NCI-H1436 (cell line): Measurements from ENCODE around the gene TMEM94.

Experiments used
- DNase-seq: peaks from one replicate; lab custom pipeline; 2025; lab: John Stamatoyannopoulos, UW

The TMEM94 gene

DNA sequence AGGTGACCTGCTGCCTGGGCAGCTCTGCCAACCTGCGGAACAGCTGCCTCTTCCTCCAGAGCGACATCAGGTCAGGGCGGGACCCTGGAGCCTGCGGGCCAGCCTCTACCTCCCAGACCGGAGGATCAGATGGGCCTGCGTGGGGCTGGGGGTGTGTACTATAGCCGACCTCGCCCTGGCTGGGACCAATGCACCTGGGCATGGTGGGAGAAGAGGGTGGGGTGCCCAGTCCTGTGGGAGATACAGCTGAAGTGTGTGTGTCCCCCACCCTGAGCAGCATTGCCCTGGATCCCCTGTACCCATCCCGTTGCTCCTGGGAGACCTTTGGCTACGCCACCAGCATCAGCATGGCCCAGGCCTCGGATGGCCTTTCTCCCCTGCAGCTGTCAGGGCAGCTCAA lies 39.6 kb downstream of the TMEM94 start:
- DNase-seq = no peak

DNA sequence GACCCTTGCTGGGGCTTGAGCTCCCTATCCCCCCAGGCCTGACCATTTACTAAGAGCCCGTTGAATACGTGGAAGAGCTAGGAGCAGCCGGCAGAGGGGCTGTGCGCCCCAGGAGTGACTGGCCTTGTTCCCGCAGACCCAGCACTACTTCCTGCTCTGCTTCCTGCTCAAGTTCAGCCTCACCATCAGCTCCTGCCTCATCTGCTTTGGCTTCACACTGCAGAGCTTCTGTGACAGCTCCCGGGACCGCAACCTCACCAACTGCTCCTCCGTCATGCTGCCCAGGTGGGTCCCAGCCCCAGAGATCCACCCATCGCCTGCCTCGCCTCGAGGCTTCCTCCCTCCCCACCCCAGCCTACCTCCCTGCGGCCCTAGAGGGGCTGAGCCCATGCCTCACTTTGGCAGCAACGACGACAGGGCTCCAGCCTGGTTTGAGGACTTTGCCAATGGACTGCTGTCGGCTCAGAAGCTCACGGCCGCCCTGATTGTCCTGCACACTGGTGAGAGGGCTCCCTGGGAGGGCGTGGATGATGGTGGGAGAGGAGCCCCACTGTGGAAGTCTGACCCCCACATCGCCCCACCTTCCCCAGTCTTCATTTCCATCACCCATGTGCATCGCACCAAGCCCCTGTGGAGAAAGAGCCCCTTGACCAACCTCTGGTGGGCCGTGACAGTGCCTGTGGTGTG lies 41.7 kb downstream of the TMEM94 start:
- DNase-seq = no peak

DNA sequence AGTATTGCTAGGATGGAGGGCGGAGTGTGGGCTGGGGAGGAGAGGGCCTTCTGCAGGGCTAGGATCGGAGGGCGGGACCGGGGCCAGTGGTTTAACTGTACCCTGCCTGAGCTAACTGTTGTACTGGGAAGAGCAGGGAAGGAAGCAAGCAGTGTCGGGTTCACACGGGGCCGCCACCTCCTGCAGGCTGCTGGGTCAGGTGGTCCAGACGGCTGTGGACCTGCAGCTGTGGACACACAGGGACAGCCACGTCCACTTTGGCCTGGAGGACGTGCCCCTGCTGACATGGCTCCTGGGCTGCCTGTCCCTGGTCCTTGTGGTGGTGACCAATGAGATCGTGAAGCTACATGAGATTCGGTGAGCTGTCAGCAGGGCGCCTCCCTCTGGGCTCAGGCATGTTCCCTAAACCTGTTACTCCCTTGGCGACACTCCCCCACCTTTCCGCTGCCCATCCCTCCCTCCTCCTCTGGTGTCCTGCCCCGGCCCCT lies 42.3 kb downstream of the TMEM94 start:
- DNase-seq = no peak

DNA sequence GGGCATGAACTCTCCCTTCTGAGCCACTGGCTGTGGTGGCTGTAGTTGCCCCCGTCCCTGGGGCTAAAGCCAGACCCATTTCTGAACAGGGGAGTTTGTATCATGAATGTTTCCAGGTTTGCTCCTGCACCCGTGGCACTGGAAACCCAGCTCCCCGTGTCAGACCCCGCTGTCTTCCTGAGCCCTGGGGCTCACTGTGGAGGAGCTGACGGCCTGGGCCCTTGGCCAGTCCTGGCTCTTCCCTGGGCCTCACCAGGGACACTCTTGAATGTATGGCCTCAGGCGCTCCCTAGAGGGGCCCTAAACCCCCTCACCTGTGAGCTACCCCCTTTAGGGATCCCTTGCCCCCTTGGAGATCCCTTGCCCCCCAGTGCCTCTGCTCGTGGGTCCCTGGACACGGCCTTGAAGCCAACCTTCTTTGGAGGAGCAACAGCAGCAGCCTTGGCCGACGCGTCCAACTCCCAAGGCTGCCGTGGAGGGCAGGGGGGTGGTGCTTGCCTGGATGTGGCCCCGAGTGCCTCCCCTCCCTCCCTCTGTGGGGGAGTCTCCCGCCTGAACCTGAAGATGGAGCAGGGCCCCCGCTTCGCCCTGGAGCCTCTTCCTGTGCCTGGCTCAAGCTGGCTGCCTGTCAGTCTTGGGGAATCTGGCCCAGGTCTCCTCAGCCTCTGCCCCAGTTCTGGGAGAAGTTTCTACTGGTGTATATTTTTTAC lies 43.0 kb downstream of the TMEM94 start:
- no peak for DNase-seq

DNA sequence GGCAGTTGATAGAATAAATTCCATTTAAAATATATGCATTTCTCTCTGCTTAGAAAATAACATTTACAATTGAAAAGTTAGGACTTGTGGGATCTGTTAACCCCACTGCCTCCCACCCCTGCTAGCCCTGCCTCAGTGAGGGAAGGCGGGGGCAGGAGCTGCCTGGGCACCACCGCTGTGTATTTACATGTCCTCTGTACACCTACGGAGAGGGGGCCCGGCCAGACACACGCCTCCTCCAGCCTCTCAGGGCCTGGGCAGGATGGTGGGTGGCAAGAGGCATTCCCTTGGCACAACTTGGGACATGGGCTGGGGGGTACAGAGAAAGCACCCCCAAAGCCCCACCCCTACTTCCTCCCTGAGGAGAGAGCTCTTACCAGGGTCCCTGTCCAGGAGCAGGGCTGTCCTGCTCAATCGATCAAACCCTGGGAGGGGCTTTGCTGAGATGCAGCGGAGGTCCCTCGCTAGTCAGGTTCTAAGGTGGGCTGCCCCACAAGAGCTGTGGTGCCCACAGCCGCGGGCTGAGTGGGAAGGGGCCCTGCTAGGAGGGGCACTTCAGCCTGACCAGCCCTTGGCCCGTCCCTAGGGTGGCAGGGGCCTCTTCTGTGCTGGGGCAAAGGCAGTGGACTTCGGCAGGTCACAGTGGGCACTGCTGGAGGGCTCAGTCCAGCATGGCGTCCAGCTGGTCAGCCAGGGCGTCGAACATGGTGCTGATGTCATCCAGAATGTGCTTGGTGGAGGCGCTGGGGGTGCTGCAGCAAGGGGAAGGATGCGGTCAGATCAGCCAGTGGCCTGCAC lies 44.2 kb downstream of the TMEM94 start:
- DNase-seq = no peak

DNA sequence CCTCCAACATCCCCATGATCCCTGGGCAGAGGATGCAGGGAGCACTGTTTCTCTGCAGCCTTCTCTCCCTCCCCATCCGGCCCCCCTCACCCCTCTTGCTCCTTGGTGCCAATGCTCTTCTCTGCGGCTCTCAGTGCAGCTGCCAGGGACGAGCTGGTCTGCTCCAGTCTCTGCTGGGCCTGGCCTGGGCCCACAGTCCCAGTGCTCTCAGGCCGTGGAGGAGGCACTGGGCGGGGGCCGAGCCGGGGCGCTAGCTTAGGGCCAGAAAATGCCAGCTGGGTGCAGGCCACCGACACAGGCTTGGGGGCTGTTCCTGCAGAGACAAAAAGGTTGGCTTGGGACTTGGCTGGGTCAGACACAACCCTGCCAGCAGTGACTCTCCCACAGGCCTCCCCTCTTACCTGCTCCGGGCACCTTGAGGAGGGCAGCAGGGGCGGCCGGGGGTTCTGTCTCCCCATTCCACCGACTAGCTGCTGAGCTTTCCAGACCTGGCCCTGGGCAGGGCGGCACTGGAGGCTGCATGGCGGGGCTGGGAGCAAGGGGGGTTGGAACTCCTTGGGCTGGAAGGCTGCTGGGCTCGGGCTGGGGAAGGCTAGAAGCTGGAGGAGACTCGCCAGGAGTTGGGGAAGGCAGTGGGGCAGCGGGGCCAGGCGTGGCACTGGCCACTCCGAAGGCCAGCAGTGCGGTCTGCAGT lies 45.1 kb downstream of the TMEM94 start:
- no peak for DNase-seq

DNA sequence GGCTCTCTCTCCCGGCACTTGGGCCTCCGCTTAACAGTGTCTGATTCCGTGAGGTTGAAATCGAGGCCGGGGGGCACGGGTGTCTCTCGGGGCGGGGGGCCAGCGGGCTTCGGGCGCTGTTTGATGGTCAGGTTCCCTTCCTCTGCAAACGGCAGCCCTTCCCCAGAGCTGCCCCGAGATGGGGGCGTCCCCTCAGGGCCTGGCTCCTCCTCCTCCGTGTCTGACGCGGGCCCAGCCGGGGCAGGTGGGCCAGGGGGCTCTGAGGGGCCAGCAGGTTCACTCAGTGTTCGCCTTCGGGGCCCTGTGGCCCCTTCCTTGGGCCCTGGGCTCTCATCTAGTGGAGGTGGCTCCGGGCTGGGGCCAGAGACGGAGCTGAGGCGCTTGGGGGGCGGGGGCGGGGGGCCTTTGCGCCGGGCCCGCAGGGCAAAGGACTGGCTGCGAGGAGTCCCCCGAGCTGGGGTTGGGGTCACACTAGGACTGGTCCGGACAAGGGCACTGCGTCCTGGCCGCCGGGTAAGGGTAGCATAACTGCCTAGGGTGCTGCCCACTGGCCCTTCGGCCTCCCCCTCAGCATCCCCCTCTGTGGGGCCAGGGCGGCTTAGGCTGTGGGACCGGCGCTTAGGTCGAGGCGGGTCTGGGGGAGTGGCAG lies 45.8 kb downstream of the TMEM94 start:
- no peak for DNase-seq

DNA sequence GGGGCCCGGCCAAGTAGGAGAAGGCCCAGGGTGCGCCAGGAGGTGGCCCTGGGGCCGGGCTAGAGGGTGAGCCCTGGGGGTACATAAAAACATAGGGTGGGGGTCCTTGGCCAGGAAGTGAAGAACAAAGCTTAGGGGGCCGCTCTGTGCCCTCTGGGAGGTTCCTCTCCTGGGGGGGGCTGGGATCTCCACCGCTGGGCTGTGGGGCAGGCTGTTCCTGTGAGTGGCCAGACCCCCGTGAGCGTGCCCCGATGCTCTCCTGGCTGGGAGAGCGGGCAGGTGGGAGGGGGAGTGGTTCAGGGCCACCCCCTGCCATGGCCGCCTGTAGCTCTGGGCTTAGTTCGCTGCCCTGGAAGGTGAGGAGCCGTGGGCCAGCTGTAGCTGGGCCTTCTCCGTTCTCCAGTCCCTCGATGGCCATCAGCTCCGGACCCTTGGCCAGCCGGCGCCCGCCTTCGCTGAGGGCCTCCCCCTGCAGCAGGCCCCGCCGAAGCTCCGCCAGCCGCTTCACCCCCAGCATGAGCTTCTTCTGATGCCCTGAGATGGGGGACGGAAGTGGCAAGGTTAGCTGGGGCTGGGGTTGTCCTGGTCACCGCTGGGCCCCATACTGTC lies 46.4 kb downstream of the TMEM94 start:
- no peak for DNase-seq

DNA sequence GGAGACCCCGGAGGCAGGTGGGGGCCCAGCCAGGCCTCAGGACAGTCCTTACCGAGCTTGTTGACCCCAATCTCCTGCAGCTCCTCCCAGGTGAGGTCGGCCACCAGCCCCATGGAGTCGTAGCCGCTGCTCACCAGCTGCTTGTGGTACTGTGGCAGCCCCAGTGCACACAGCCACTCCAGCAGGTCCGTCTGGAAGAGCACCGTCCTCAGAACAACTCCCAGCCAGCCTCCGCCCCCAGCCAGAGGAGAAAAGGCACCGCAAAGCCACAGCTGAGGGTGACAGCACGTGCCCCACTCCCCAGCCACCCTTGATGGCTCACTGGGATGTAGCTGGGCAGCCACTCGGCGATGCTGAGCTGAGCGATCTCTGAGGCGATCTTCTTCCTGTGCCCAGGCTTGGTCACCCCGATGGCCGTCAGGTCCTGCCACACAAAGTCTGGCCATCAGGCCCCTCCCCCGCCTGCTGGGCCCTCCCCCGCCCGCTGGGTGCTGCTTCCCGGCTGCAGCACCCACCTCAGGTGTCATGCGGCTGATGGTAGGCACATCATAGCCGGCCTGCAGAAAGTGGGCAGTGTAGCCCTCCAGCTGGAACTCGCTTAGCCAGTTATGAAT lies 47.0 kb downstream of the TMEM94 start:
- no peak for DNase-seq

DNA sequence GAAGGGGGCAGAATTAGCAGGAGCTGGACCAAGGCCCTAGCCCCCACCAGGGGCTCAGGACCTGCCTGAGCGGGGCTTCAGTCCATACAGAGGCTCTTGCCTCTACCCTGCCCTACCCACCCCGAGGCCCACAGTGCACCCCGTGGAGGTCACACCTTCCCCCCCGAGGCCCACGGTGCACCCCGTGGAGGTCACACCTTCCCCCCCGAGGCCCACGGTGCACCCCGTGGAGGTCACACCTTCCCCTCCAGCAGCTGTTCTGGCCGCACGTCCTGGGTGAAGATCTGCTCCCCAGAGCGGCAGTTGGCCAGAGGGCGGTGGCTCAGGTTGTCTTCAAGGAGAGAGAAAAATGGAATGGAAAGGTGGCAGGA lies 47.5 kb downstream of the TMEM94 start:
- no peak for DNase-seq

DNA sequence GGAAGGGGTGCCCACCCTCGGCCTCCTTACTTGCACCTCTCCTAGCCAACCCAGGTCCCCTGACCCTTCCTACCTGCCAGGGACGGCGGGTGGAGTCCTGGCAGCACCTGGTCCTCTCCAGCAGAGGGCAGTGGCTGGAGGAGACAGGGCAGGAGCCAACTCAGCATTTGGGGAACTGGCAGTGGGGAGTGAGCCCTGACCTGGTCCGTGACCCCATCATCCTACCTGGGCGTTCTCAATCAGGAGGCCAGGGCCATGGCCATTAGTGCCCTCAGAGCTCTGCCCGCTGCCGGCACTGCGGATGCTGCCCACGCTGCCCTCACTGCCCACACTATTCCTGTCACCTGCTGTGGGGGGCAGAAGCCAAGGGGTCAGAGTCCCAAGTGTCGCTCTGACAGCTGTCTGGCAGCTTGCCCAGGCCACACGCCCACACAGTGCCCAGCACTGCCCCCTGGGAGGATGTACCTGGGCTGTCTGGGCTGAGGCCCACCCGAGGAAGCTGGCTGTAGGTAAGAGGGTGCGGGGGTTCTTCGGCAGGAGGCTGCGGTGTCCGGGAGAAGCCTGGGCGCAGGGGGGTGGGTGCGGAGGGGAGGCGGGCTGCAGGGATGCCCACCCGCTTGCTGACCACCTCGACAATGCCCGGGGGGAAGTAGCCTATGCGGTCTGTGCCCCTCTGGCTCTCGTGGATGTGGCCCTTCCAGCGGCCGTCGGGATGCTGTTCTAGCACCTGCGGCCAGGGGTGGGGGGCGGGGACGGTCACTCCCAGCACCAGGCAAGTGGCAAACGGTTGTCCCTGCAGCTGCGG lies 48.1 kb downstream of the TMEM94 start:
- DNase-seq = no peak

DNA sequence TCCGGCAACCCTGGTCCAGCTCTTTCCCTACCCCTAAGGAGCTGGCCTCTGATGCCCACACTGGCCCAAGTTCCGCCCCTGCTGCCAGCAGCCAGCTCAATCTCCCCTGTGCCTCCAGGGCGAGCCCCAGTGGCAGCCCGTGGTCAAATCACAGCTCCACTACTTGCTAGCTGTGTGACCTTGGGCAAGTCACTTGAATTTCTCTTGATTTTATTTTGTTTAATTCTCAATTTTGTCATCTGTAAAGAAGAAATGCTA lies 48.6 kb downstream of the TMEM94 start:
- no peak for DNase-seq

DNA sequence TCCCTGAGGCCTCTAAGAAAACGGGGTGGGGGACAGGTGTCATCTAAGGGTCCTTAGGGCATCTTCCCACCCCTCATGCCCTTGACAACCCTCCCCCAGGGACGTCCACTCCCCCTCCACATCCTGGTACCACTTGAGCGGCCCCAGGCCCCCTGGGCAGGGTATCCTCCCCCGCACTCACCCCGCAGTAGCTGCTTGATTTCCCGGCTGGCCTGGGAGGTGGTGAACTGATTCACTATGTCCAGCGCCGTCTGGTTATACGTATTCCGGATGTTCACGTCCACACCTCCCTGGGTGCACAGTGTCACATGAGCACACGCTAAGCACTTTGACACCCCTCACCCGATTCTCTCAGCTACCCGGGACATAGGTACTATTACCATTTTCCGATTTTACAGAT lies 49.2 kb downstream of the TMEM94 start:
- no peak for DNase-seq

DNA sequence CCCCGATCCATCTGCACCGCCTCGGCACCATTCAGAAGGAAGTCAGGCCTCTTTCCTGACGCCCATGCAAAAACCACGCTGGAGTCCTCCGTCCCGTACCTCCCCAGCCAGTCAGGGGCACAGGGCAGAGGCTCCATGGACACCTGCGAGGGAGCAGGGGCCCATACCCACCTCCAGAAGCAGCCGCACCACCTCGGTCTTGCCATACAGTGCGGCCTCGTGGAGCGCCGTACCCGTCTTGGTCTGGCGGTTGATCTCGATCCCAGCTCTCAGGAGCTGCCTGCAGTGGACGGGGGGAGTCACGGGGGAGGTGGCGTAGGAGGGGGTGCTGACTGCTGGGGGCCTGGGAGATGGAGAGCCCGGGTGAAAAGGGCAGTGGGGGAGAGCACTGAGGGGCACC lies 49.7 kb downstream of the TMEM94 start:
- DNase-seq = no peak

DNA sequence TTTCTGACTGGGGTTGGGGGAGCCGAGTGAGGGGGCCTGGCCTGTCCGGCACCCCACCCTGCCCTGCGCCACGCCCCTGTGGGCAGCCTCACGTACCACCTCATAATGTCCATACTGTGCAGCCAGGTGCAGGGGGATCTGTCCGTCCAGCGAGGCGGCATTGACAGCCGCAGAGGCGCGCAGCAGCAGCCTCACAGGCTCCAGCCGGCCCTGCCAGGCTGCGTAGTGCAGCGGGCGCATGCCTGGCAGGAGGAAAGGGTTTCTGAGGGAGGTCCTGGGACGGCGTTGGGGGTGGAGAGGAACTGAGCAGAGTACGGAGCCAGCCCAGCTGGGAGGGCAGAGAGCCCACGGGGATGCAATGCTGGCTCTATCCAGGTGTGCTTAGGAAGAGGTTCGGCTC lies 50.5 kb downstream of the TMEM94 start:
- DNase-seq = no peak

DNA sequence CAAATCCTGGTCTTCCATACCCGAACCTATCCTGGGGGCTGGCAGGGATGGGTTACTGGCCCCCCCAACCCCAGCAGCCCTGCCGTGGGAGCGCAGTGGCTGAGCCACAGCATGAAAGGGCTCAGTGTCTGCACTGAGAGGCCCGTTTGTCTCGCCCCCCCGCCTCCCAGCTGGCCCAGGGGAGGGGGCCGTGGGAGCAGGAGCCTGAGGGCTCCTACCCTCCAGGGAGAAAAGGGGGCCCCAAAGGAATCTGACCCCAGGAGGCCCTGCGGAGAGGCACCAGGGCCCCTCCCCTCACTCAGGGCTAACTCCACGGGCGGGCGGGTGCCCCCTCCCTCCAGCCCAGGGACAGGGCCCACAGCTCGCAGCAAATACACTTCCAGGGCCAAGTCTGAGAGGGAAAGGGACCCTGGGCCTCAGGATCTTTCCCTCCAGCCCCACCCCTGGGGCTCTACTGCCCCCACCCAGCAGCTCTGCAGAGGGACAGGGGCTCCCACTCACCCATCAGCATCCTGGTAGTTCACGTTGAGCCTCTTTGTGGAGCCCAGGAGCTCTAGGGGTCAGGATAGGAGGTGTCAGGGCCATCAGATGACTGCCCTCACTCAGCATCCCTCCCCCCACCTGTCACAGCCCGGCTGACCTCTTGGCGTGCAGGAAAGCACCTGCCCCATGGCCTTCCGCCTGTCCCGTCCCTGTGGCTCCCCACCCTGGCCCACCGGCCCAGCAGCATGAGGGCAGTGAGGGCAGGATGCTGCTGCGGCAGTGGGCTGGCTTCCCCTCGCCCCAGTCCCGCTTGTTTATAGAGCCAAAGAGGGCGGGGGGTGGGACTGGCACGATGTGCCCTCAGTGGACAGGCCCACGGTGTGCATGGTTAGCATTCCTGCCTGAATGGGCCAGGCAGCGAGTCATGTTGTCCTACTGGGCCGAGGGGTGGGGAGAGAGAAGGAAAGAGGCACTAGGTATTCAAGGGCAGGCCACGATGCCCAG lies 51.6 kb downstream of the TMEM94 start:
- DNase-seq = no peak

DNA sequence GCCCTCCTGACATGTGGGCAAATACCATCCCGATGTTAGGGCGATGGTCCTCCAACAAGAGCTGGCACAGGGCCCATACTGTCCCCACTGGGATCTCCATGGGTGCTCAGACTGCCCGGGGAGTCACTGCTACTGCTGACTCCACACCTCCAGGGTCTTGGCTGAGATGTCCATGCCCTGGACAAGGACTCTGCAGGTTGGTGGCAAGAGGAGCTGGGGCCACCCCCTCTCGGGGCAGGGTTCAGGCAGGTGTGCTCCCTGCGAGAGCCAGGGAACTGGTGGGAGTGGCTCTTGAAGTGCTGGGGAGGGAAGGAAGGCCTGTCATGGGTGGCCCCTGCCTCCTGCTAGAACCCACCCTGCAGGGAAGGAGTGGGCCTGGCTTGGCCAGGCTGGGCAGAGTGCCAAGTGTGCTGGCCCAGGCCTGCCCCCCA lies 52.5 kb downstream of the TMEM94 start:
- no peak for DNase-seq

DNA sequence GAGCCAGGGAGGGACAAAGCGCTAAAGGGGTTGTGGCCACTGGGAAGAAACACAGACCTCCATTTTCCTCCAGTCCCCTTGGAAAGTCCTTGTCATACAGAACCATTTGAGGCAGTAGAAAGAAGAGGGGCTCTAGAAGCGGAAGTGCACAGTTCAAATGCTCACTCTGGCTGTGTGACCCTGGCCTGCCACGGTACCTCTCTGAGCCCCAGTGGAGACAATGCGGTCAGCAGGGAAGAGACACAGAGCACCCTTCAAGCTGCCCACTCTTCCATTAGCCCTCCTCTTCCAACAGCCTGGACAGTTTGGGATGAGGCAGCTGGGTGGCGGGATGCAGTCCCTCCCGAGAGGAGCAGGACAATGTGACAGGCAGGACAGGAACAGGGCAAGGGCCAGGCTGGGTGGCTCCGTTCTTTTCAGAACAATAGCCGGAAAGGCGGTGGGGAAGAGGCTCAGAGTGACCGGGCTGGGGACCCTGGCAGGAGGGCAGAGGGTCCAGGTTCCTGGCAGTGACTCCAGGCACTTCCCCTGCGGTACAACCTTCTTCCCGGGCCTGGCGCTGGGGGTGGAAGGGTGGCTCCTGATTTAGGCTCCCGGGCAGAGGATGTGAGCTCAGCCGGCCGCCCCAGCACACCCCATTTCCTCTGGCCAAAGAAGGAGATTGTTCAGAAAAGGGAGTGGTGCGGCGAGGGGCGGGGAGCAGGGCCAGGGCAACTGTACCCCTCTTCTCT lies 53.3 kb downstream of the TMEM94 start:
- DNase-seq = no peak

DNA sequence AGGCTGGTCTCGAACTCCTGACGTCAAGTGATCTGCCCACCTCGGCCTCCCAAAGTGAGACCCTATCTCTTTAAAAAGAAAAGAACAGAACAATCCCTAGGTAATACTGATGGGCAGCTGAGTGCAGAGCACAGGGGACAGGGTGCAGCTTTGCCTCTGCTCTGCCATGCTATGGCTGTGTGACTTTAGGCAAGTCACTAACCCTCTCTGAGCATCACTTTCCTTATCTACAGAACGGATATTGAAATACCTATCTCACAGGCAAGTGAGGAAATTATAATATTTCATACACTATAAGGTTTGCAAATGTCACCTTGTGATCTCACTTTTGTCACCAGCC lies 54.8 kb downstream of the TMEM94 start:
- no peak for DNase-seq
